SK-N-SH (cell line): ENCODE results near the gene SOCS4.

Experiments used
- CHD2 ChIP-seq: fragments of 150-350 bp; IDR thresholded peaks from 2 replicates; pipeline ENCODE4 v1.6.1; 2018; ENCODE audit warnings: low read length; ENCODE audit not compliant: partially characterized antibody
- CTCF ChIP-seq: fragments of 200-600 bp; sonication (generic); IDR thresholded peaks from 2 replicates; pipeline ENCODE4 v1.6.1; 2017; ENCODE audit warnings: antibody characterized with exemption, mild to moderate bottlenecking, moderate library complexity
- EP300 ChIP-seq, 2 experiments: IDR thresholded peaks; 2 replicates each; pipeline versions ENCODE4 v1.4.0 to v1.6.1; 2012; ENCODE audit warnings: borderline replicate concordance in 1 of 2, low read depth in 1 of 2, low read length in 1 of 2
- EZH2phosphoT487 ChIP-seq: fragments of 200-600 bp; sonication (generic); IDR thresholded peaks from 2 replicates; pipeline ENCODE4 v1.6.1; 2017; ENCODE audit warnings: low read depth, mixed run types, mild to moderate bottlenecking, antibody characterized with exemption, moderate library complexity, borderline replicate concordance
- FOXJ3 ChIP-seq: sonication (generic); formaldehyde crosslinking; IDR thresholded peaks from 2 replicates; pipeline ENCODE4 v1.5.1; 2020; ENCODE audit warnings: mild to moderate bottlenecking, missing genetic modification reagents
- MXI1 ChIP-seq: IDR thresholded peaks from 2 replicates; pipeline ENCODE4 v1.6.1; 2012; ENCODE audit warnings: mild to moderate bottlenecking, low read depth, low read length, improper control_type of control experiment
- POLR2AphosphoS5 ChIP-seq: IDR thresholded peaks from 2 replicates; pipeline ENCODE4 v1.6.1; 2012; ENCODE audit warnings: low read depth, low read length
- RAD21 ChIP-seq: IDR thresholded peaks from 2 replicates; pipeline ENCODE4 v1.6.1; 2012; ENCODE audit warnings: mild to moderate bottlenecking, low read length
- RFX5 ChIP-seq: IDR thresholded peaks from 2 replicates; pipeline ENCODE4 v1.6.1; 2012; ENCODE audit warnings: mild to moderate bottlenecking, improper control_type of control experiment, low read length
- SIN3A ChIP-seq: IDR thresholded peaks from 2 replicates; pipeline ENCODE4 v1.6.1; 2012; ENCODE audit warnings: low read depth, mild to moderate bottlenecking, low read length, moderate library complexity, borderline replicate concordance
- TAF1 ChIP-seq: IDR thresholded peaks from 2 replicates; pipeline ENCODE4 v1.6.1; 2012; ENCODE audit warnings: low read depth, mild to moderate bottlenecking, low read length, moderate library complexity, borderline replicate concordance
- TCF12 ChIP-seq: IDR thresholded peaks from 2 replicates; pipeline ENCODE4 v1.4.0; 2012
- USF2 ChIP-seq: fragments of 150-350 bp; IDR thresholded peaks from 2 replicates; pipeline ENCODE4 v1.6.1; 2017; ENCODE audit warnings: antibody characterized with exemption, low read length, low read depth, borderline replicate concordance
- TF ChIP-seq, protein P1 (sequence below): IDR thresholded peaks from 2 replicates; pipeline ENCODE4 v1.4.0; 2012; ENCODE audit warnings: low read depth, borderline replicate concordance

DNA sequence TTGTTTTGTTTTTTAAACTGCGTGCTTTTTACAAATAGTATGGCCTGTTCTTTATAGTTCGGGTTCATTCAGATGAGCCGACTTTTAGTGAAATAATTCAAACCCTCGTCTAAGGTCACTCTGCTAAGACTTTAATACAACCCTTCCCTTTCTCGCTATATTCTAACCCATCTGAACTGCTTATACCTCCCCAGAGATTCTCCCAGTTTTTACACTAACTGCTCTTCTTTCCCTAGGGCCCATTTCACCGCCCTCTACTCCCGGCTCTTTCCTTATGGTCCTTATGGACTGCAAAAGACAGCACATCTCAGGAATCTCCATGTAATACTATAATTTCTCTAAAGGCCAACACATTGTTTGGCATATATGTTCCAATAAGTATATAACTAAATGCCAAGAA is 26.5 kb downstream of the SOCS4 start:
- no peak for TF ChIP-seq RFX5
- no peak for TF ChIP-seq EP300 (IDR thresholded peaks at IDR 0.05; ENCODE audit: borderline replicate concordance in 1 of 2, low read depth in 1 of 2, low read length in 1 of 2)
- no peak for TF ChIP-seq RAD21
- TF ChIP-seq SIN3A = no peak
- no peak for TF ChIP-seq CTCF
- no peak for TF ChIP-seq USF2
- TF ChIP-seq FOXJ3 (CRISPR knock-in tag) = no peak
- no peak; the same call in 1 of the 2 replicates for TF ChIP-seq POLR2AphosphoS5
- no peak for TF ChIP-seq TCF12
- no peak for TF ChIP-seq TAF1
- no peak for TF ChIP-seq MXI1
- TF ChIP-seq CHD2 = no peak
- TF ChIP-seq EZH2phosphoT487 = no peak
- TF ChIP-seq, protein P1, sequence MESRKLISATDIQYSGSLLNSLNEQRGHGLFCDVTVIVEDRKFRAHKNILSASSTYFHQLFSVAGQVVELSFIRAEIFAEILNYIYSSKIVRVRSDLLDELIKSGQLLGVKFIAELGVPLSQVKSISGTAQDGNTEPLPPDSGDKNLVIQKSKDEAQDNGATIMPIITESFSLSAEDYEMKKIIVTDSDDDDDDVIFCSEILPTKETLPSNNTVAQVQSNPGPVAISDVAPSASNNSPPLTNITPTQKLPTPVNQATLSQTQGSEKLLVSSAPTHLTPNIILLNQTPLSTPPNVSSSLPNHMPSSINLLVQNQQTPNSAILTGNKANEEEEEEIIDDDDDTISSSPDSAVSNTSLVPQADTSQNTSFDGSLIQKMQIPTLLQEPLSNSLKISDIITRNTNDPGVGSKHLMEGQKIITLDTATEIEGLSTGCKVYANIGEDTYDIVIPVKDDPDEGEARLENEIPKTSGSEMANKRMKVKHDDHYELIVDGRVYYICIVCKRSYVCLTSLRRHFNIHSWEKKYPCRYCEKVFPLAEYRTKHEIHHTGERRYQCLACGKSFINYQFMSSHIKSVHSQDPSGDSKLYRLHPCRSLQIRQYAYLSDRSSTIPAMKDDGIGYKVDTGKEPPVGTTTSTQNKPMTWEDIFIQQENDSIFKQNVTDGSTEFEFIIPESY = no peak
